IgD-negative memory B cell (primary cell): Measurements from ENCODE around the gene RAB11FIP4. TPM values are rescaled to one million over a fixed set of nuclear protein-coding genes. Genes with fewer than 3 reads are reported as not detected.

Experiments
- H3K27ac Mint-ChIP-seq, 3 donors: one replicate each; pipeline ENCODE4 v1.8.0; 2020 to 2022; ENCODE audit warnings: mild to moderate bottlenecking in 3 of 3, mixed read lengths in 3 of 3, moderate library complexity in 1 of 3
- H3K27me3 Mint-ChIP-seq: one replicate; pipeline ENCODE4 v1.8.0; 2021; ENCODE audit warnings: mixed read lengths
- H3K36me3 Mint-ChIP-seq: one replicate; pipeline ENCODE4 v1.8.0; 2020; ENCODE audit warnings: mild to moderate bottlenecking, mixed read lengths
- H3K4me1 Mint-ChIP-seq, 3 donors: one replicate each; pipeline ENCODE4 v1.8.0; 2020 to 2022; ENCODE audit warnings: mixed read lengths in 3 of 3, mild to moderate bottlenecking in 1 of 3
- H3K4me3 Mint-ChIP-seq, 4 donors: one replicate each; pipeline ENCODE4 v1.8.0; 2020 to 2022; ENCODE audit warnings: mild to moderate bottlenecking in 4 of 4, mixed read lengths in 4 of 4, moderate library complexity in 3 of 4
- H3K9me3 Mint-ChIP-seq, 3 donors: one replicate each; pipeline ENCODE4 v1.8.0; 2020 to 2021; ENCODE audit warnings: mixed read lengths in 3 of 3, mild to moderate bottlenecking in 1 of 3
- polyA plus RNA-seq: library from polyadenylated mRNA; unstranded; fragments of 300-500 nt; fragmentation: Illumina TruSeq; gene quantifications from one replicate; pipeline ENCODE4 v1.2.3, GENCODE V29; 2021

Gene RAB11FIP4
- polyA plus RNA-seq, 1 donor from 2014 or later, result 21.0 TPM

- no peak overlapping the region for H3K4me3 Mint-ChIP-seq
- H3K4me1 Mint-ChIP-seq, result peaks cover 3 to 8% (median 5%) of the 10 kb centered on the region in 3 donors
- peaks cover 7% of the 10 kb centered on the region for H3K27me3 Mint-ChIP-seq
- H3K36me3 Mint-ChIP-seq, result no peaks in the 10 kb centered on the region
- H3K9me3 Mint-ChIP-seq, result no peaks in the 10 kb centered on the region
- no peak overlapping the region for H3K27ac Mint-ChIP-seq
These were observed 21.0 kb downstream of the RAB11FIP4 start for GRCh38 chr17:31412511-31412910.

- no peak overlapping the region for H3K27ac Mint-ChIP-seq
- H3K4me3 Mint-ChIP-seq, result no peak overlapping the region
- H3K27me3 Mint-ChIP-seq, result peaks cover 7% of the 10 kb centered on the region
- H3K36me3 Mint-ChIP-seq, result no peaks in the 10 kb centered on the region
- no peaks in the 10 kb centered on the region for H3K9me3 Mint-ChIP-seq
- peaks cover 3 to 8% (median 5%) of the 10 kb centered on the region in 3 donors for H3K4me1 Mint-ChIP-seq
These were observed 21.8 kb downstream of the RAB11FIP4 start for GRCh38 chr17:31413081-31413799.

- Mint-ChIP-seq H3K27ac (no peak overlapping the region), H3K36me3 (no peaks in the 10 kb centered on the region), H3K27me3 (peaks cover 2% of the 10 kb centered on the region), H3K4me1 (peaks cover 3 to 8% (median 5%) of the 10 kb centered on the region in 3 donors), H3K9me3 (no peaks in the 10 kb centered on the region), H3K4me3 (no peak overlapping the region)
These were observed 22.5 kb downstream of the RAB11FIP4 start for GRCh38 chr17:31413874-31414549.

GRCh38 chr17:31414550-31414918, 23.1 kb downstream of the RAB11FIP4 start:
- no peak overlapping the region for H3K4me3 Mint-ChIP-seq
- no peaks in the 10 kb centered on the region for H3K9me3 Mint-ChIP-seq

GRCh38 chr17:31415004-31415454, 23.6 kb downstream of the RAB11FIP4 start:
- Mint-ChIP-seq H3K27ac (peak overlapping the region in 1 of 3 donors; percentile 47), H3K9me3 (no peaks in the 10 kb centered on the region), H3K36me3 (no peaks in the 10 kb centered on the region), H3K4me1 (peaks cover 3 to 8% (median 5%) of the 10 kb centered on the region in 3 donors), H3K4me3 (peak overlapping the region in 2 of 4 donors; percentile 41 to 51), H3K27me3 (peaks cover 2% of the 10 kb centered on the region)

More at GRCh38 chr17:31414550-31414918, 23.1 kb downstream of the RAB11FIP4 start:
- Mint-ChIP-seq H3K27ac (no peak overlapping the region), H3K4me1 (peaks cover 3 to 8% (median 5%) of the 10 kb centered on the region in 3 donors), H3K27me3 (peaks cover 2% of the 10 kb centered on the region), H3K36me3 (no peaks in the 10 kb centered on the region)

GRCh38 chr17:31415640-31416502, 24.4 kb downstream of the RAB11FIP4 start:
- Mint-ChIP-seq H3K27ac (no peak overlapping the region), H3K4me1 (peaks cover 3 to 8% (median 5%) of the 10 kb centered on the region in 3 donors), H3K27me3 (peaks cover 2% of the 10 kb centered on the region), H3K9me3 (no peaks in the 10 kb centered on the region), H3K36me3 (no peaks in the 10 kb centered on the region), H3K4me3 (peak overlapping the region in 1 of 4 donors; percentile 41)

- no peaks in the 10 kb centered on the region for H3K36me3 Mint-ChIP-seq
- H3K27me3 Mint-ChIP-seq, result peaks cover 2% of the 10 kb centered on the region
- no peak overlapping the region for H3K27ac Mint-ChIP-seq
- no peaks in the 10 kb centered on the region for H3K9me3 Mint-ChIP-seq
- peaks cover 3 to 8% (median 5%) of the 10 kb centered on the region in 3 donors for H3K4me1 Mint-ChIP-seq
- H3K4me3 Mint-ChIP-seq, result no peak overlapping the region
These were observed 25.0 kb downstream of the RAB11FIP4 start for GRCh38 chr17:31416503-31416923.

- Mint-ChIP-seq H3K36me3 (no peaks in the 10 kb centered on the region), H3K27me3 (peaks cover 3% of the 10 kb centered on the region), H3K4me3 (no peak overlapping the region), H3K9me3 (peaks cover 0 to 1% (median 1%) of the 10 kb centered on the region in 3 donors), H3K27ac (no peak overlapping the region), H3K4me1 (peaks cover 3 to 8% (median 5%) of the 10 kb centered on the region in 3 donors)
These were observed 25.7 kb downstream of the RAB11FIP4 start for GRCh38 chr17:31417051-31417792.

GRCh38 chr17:31418773-31419350, 27.4 kb downstream of the RAB11FIP4 start:
- peaks cover 3 to 6% (median 5%) of the 10 kb centered on the region in 3 donors for H3K4me1 Mint-ChIP-seq
- peak overlapping the region in 1 of 3 donors; percentile 2 for H3K27ac Mint-ChIP-seq
- H3K27me3 Mint-ChIP-seq, result peaks cover 8% of the 10 kb centered on the region
- H3K9me3 Mint-ChIP-seq, result peaks cover 5 to 12% (median 6%) of the 10 kb centered on the region in 3 donors
- H3K4me3 Mint-ChIP-seq, result no peak overlapping the region
- no peaks in the 10 kb centered on the region for H3K36me3 Mint-ChIP-seq

- Mint-ChIP-seq H3K4me1 (peaks cover 0 to 2% (median 0%) of the 10 kb centered on the region in 3 donors), H3K27ac (no peak overlapping the region), H3K27me3 (peaks cover 9% of the 10 kb centered on the region), H3K4me3 (no peak overlapping the region), H3K9me3 (peaks cover 5 to 12% (median 8%) of the 10 kb centered on the region in 3 donors), H3K36me3 (no peaks in the 10 kb centered on the region)
These were observed 31.0 kb downstream of the RAB11FIP4 start for GRCh38 chr17:31422443-31422842.

GRCh38 chr17:31424944-31425281, 33.4 kb downstream of the RAB11FIP4 start:
- no peak overlapping the region for H3K4me3 Mint-ChIP-seq

GRCh38 chr17:31425282-31426040, 34.0 kb downstream of the RAB11FIP4 start:
- peaks cover 0 to 2% (median 2%) of the 10 kb centered on the region in 3 donors for H3K4me1 Mint-ChIP-seq
- H3K36me3 Mint-ChIP-seq, result peaks cover 2% of the 10 kb centered on the region
- H3K27me3 Mint-ChIP-seq, result peaks cover 21% of the 10 kb centered on the region
- no peak overlapping the region for H3K4me3 Mint-ChIP-seq
- H3K27ac Mint-ChIP-seq, result no peak overlapping the region
- peaks cover 5 to 12% (median 8%) of the 10 kb centered on the region in 3 donors for H3K9me3 Mint-ChIP-seq

More at GRCh38 chr17:31424944-31425281, 33.4 kb downstream of the RAB11FIP4 start:
- peaks cover 2% of the 10 kb centered on the region for H3K36me3 Mint-ChIP-seq
- peaks cover 5 to 12% (median 8%) of the 10 kb centered on the region in 3 donors for H3K9me3 Mint-ChIP-seq
- peaks cover 0 to 2% (median 2%) of the 10 kb centered on the region in 3 donors for H3K4me1 Mint-ChIP-seq
- no peak overlapping the region for H3K27ac Mint-ChIP-seq
- H3K27me3 Mint-ChIP-seq, result peaks cover 18% of the 10 kb centered on the region

- H3K27me3 Mint-ChIP-seq, result peaks cover 27% of the 10 kb centered on the region
- no peak overlapping the region for H3K27ac Mint-ChIP-seq
- H3K4me1 Mint-ChIP-seq, result peaks cover 0 to 2% (median 2%) of the 10 kb centered on the region in 3 donors
- H3K36me3 Mint-ChIP-seq, result peaks cover 2% of the 10 kb centered on the region
- H3K9me3 Mint-ChIP-seq, result peaks cover 2 to 8% (median 7%) of the 10 kb centered on the region in 3 donors
- no peak overlapping the region for H3K4me3 Mint-ChIP-seq
These were observed 36.2 kb downstream of the RAB11FIP4 start for GRCh38 chr17:31427684-31428083.
